Stimulated activated naive CD8-positive, alpha-beta T cell treated with anti-CD3 and anti-CD28 coated beads, Interleukin-15, Interleukin-2, amounts not matched to agents 100 ng/mL and 50 ng/mL, for 24 hours (primary cell): ENCODE results near the gene ANKS1B.

Experiments used
- H3K27ac Mint-ChIP-seq: one replicate; pipeline ENCODE4 v1.8.0; 2021; ENCODE audit warnings: mild to moderate bottlenecking, mixed read lengths
- H3K27me3 Mint-ChIP-seq: one replicate; pipeline ENCODE4 v1.8.0; 2021; ENCODE audit warnings: mixed read lengths
- H3K36me3 Mint-ChIP-seq: one replicate; pipeline ENCODE4 v1.8.0; 2021; ENCODE audit warnings: low read depth, mixed read lengths
- H3K4me1 Mint-ChIP-seq: one replicate; pipeline ENCODE4 v1.8.0; 2021; ENCODE audit warnings: low read depth, mixed read lengths
- H3K4me3 Mint-ChIP-seq: one replicate; pipeline ENCODE4 v1.8.0; 2021; ENCODE audit warnings: mild to moderate bottlenecking, mixed read lengths
- H3K9me3 Mint-ChIP-seq: one replicate; pipeline ENCODE4 v1.8.0; 2021; ENCODE audit warnings: mixed read lengths

Gene ANKS1B

GRCh38 chr12:99201906-99202645, 782.7 kb downstream of the ANKS1B start:
- Mint-ChIP-seq H3K4me1 (no peaks in the 10 kb centered on the region), H3K9me3 (no peaks in the 10 kb centered on the region), H3K27me3 (no peaks in the 10 kb centered on the region)

GRCh38 chr12:99200711-99201384, 783.9 kb downstream of the ANKS1B start:
- no peaks in the 10 kb centered on the region for H3K4me1 Mint-ChIP-seq
- no peaks in the 10 kb centered on the region for H3K36me3 Mint-ChIP-seq
- no peak overlapping the region for H3K27ac Mint-ChIP-seq
- peaks cover 7% of the 10 kb centered on the region for H3K9me3 Mint-ChIP-seq
- H3K4me3 Mint-ChIP-seq, result no peak overlapping the region
- no peaks in the 10 kb centered on the region for H3K27me3 Mint-ChIP-seq

More at GRCh38 chr12:99201906-99202645, 782.7 kb downstream of the ANKS1B start:
- Mint-ChIP-seq H3K27ac (no peak overlapping the region), H3K36me3 (no peaks in the 10 kb centered on the region), H3K4me3 (no peak overlapping the region)

GRCh38 chr12:99195474-99195873, 789.3 kb downstream of the ANKS1B start:
- H3K4me3 Mint-ChIP-seq, result no peak overlapping the region
- no peaks in the 10 kb centered on the region for H3K27me3 Mint-ChIP-seq
- peaks cover 13% of the 10 kb centered on the region for H3K9me3 Mint-ChIP-seq
- no peaks in the 10 kb centered on the region for H3K36me3 Mint-ChIP-seq
- H3K27ac Mint-ChIP-seq, result no peak overlapping the region
- H3K4me1 Mint-ChIP-seq, result no peaks in the 10 kb centered on the region

- H3K4me1 Mint-ChIP-seq, result no peaks in the 10 kb centered on the region
- no peaks in the 10 kb centered on the region for H3K36me3 Mint-ChIP-seq
- H3K27me3 Mint-ChIP-seq, result no peaks in the 10 kb centered on the region
- H3K9me3 Mint-ChIP-seq, result peaks cover 13% of the 10 kb centered on the region
- H3K27ac Mint-ChIP-seq, result no peak overlapping the region
- no peak overlapping the region for H3K4me3 Mint-ChIP-seq
Measured at GRCh38 chr12:99192489-99192888, 792.2 kb downstream of the ANKS1B start.

- no peak overlapping the region for H3K4me3 Mint-ChIP-seq
- H3K9me3 Mint-ChIP-seq, result peaks cover 15% of the 10 kb centered on the region
- no peaks in the 10 kb centered on the region for H3K36me3 Mint-ChIP-seq
- no peaks in the 10 kb centered on the region for H3K4me1 Mint-ChIP-seq
- no peaks in the 10 kb centered on the region for H3K27me3 Mint-ChIP-seq
- H3K27ac Mint-ChIP-seq, result no peak overlapping the region
Measured at GRCh38 chr12:99176871-99177270, 807.9 kb downstream of the ANKS1B start.

- Mint-ChIP-seq H3K27ac (no peak overlapping the region), H3K9me3 (no peaks in the 10 kb centered on the region), H3K4me3 (no peak overlapping the region), H3K36me3 (no peaks in the 10 kb centered on the region), H3K27me3 (no peaks in the 10 kb centered on the region), H3K4me1 (no peaks in the 10 kb centered on the region)
Measured at GRCh38 chr12:99170461-99170860, 814.3 kb downstream of the ANKS1B start.

- no peaks in the 10 kb centered on the region for H3K4me1 Mint-ChIP-seq
- H3K9me3 Mint-ChIP-seq, result no peaks in the 10 kb centered on the region
- H3K27me3 Mint-ChIP-seq, result no peaks in the 10 kb centered on the region
- H3K36me3 Mint-ChIP-seq, result no peaks in the 10 kb centered on the region
- H3K27ac Mint-ChIP-seq, result no peak overlapping the region
- H3K4me3 Mint-ChIP-seq, result no peak overlapping the region
Measured at GRCh38 chr12:99170037-99170436, 814.7 kb downstream of the ANKS1B start.

GRCh38 chr12:99157946-99158345, 826.8 kb downstream of the ANKS1B start:
- no peaks in the 10 kb centered on the region for H3K36me3 Mint-ChIP-seq

GRCh38 chr12:99154983-99155336, 829.8 kb downstream of the ANKS1B start:
- no peaks in the 10 kb centered on the region for H3K9me3 Mint-ChIP-seq
- no peaks in the 10 kb centered on the region for H3K27me3 Mint-ChIP-seq
- no peaks in the 10 kb centered on the region for H3K36me3 Mint-ChIP-seq
- H3K4me3 Mint-ChIP-seq, result no peak overlapping the region
- H3K4me1 Mint-ChIP-seq, result no peaks in the 10 kb centered on the region
- H3K27ac Mint-ChIP-seq, result no peak overlapping the region

More at GRCh38 chr12:99157946-99158345, 826.8 kb downstream of the ANKS1B start:
- Mint-ChIP-seq H3K27ac (no peak overlapping the region), H3K4me1 (no peaks in the 10 kb centered on the region), H3K27me3 (no peaks in the 10 kb centered on the region), H3K4me3 (no peak overlapping the region), H3K9me3 (no peaks in the 10 kb centered on the region)

GRCh38 chr12:99154216-99154982, 830.3 kb downstream of the ANKS1B start:
- H3K27ac Mint-ChIP-seq, result no peak overlapping the region
- H3K4me3 Mint-ChIP-seq, result no peak overlapping the region
- no peaks in the 10 kb centered on the region for H3K27me3 Mint-ChIP-seq
- no peaks in the 10 kb centered on the region for H3K9me3 Mint-ChIP-seq
- H3K4me1 Mint-ChIP-seq, result no peaks in the 10 kb centered on the region
- no peaks in the 10 kb centered on the region for H3K36me3 Mint-ChIP-seq

- no peaks in the 10 kb centered on the region for H3K4me1 Mint-ChIP-seq
- no peaks in the 10 kb centered on the region for H3K27me3 Mint-ChIP-seq
- no peak overlapping the region for H3K27ac Mint-ChIP-seq
- H3K4me3 Mint-ChIP-seq, result no peak overlapping the region
- no peaks in the 10 kb centered on the region for H3K9me3 Mint-ChIP-seq
- no peaks in the 10 kb centered on the region for H3K36me3 Mint-ChIP-seq
Measured at GRCh38 chr12:99153293-99153692, 831.4 kb downstream of the ANKS1B start.

- Mint-ChIP-seq H3K27me3 (no peaks in the 10 kb centered on the region), H3K4me3 (no peak overlapping the region), H3K4me1 (no peaks in the 10 kb centered on the region), H3K9me3 (no peaks in the 10 kb centered on the region), H3K36me3 (no peaks in the 10 kb centered on the region), H3K27ac (no peak overlapping the region)
Measured at GRCh38 chr12:99152337-99152736, 832.4 kb downstream of the ANKS1B start.

GRCh38 chr12:99151744-99152143, 833.0 kb downstream of the ANKS1B start:
- no peaks in the 10 kb centered on the region for H3K4me1 Mint-ChIP-seq
- no peaks in the 10 kb centered on the region for H3K36me3 Mint-ChIP-seq

GRCh38 chr12:99147130-99147529, 837.6 kb downstream of the ANKS1B start:
- no peak overlapping the region for H3K4me3 Mint-ChIP-seq
- H3K27me3 Mint-ChIP-seq, result no peaks in the 10 kb centered on the region
- no peaks in the 10 kb centered on the region for H3K4me1 Mint-ChIP-seq
- H3K27ac Mint-ChIP-seq, result no peak overlapping the region
- no peaks in the 10 kb centered on the region for H3K36me3 Mint-ChIP-seq
- H3K9me3 Mint-ChIP-seq, result peaks cover 14% of the 10 kb centered on the region

More at GRCh38 chr12:99151744-99152143, 833.0 kb downstream of the ANKS1B start:
- Mint-ChIP-seq H3K27ac (no peak overlapping the region), H3K9me3 (no peaks in the 10 kb centered on the region), H3K27me3 (no peaks in the 10 kb centered on the region), H3K4me3 (no peak overlapping the region)

GRCh38 chr12:99146730-99147129, 838.0 kb downstream of the ANKS1B start:
- H3K4me1 Mint-ChIP-seq, result no peaks in the 10 kb centered on the region
- H3K27me3 Mint-ChIP-seq, result no peaks in the 10 kb centered on the region
- H3K27ac Mint-ChIP-seq, result no peak overlapping the region
- no peaks in the 10 kb centered on the region for H3K36me3 Mint-ChIP-seq
- peaks cover 18% of the 10 kb centered on the region for H3K9me3 Mint-ChIP-seq
- no peak overlapping the region for H3K4me3 Mint-ChIP-seq
